ENCODE results near the gene SPACA7.
"Not testable (repeated sequence)": the region's sequence is repeated elsewhere in the genome, so short reads cannot be mapped to it uniquely, and the experiment has no call there.

The SPACA7 gene

GRCh38 chr13:112397108-112397507, 21.0 kb downstream of the SPACA7 start:
- no peak overlapping the region for H3K4me2 ChIP-seq (ENCODE audit: low read depth, low read length, poor library complexity, severe bottlenecking)
- TF ChIP-seq CTCF (conservative IDR thresholded peaks at IDR 0.05; ENCODE audit: low read length) = no peak
- TF ChIP-seq EZH2phosphoT487 (IDR thresholded peaks at IDR 0.05; ENCODE audit: borderline replicate concordance) = no peak
- no peak overlapping the region for H3K9ac ChIP-seq (ENCODE audit: low read depth, low read length, poor library complexity, severe bottlenecking)
- peaks cover 3% of the 10 kb centered on the region; the same call in 1 of the 2 replicates for H3K9me3 ChIP-seq (ENCODE audit: insufficient read depth, low read depth, low read length)
- no peaks in the 10 kb centered on the region for H3K9me2 ChIP-seq (replicated peaks; ENCODE audit: low read depth, low read length)
- no peaks in the 10 kb centered on the region for H3K4me1 ChIP-seq (ENCODE audit: insufficient read depth, low read length, poor library complexity, severe bottlenecking)
- H3K27me3 ChIP-seq (ENCODE audit: insufficient read depth, low read length, poor library complexity, severe bottlenecking) = no peaks in the 10 kb centered on the region
- no peak overlapping the region for H3K4me3 ChIP-seq (ENCODE audit: low read length, poor library complexity, severe bottlenecking)
- H3K36me3 ChIP-seq (ENCODE audit: insufficient read depth, low read length) = no peaks in the 10 kb centered on the region
- H2AFZ ChIP-seq (ENCODE audit: low read length) = no peak overlapping the region
- H3K79me2 ChIP-seq (ENCODE audit: insufficient read depth, low read length) = no peaks in the 10 kb centered on the region
- no peaks in the 10 kb centered on the region for H4K20me1 ChIP-seq (ENCODE audit: insufficient read depth, low read length, poor library complexity, severe bottlenecking)
- no peaks in the 10 kb centered on the region for H3F3A ChIP-seq (ENCODE audit: low read depth)

- H3K9me2 ChIP-seq (replicated peaks; ENCODE audit: low read depth, low read length); H3K9ac ChIP-seq (ENCODE audit: low read depth, low read length, poor library complexity, severe bottlenecking); H3K4me2 ChIP-seq (ENCODE audit: low read depth, low read length, poor library complexity, severe bottlenecking); H3F3A ChIP-seq (ENCODE audit: low read depth); H3K4me1 ChIP-seq (ENCODE audit: insufficient read depth, low read length, poor library complexity, severe bottlenecking); H2AFZ ChIP-seq (ENCODE audit: low read length); H4K20me1 ChIP-seq (ENCODE audit: insufficient read depth, low read length, poor library complexity, severe bottlenecking); H3K27me3 ChIP-seq (ENCODE audit: insufficient read depth, low read length, poor library complexity, severe bottlenecking); H3K36me3 ChIP-seq (ENCODE audit: insufficient read depth, low read length); H3K79me2 ChIP-seq (ENCODE audit: insufficient read depth, low read length); H3K4me3 ChIP-seq (ENCODE audit: low read length, poor library complexity, severe bottlenecking); H3K9me3 ChIP-seq (ENCODE audit: insufficient read depth, low read depth, low read length): not testable (repeated sequence)
Measured at GRCh38 chr13:112398347-112398746, 22.2 kb downstream of the SPACA7 start.

- not testable (repeated sequence) for H3K4me3 ChIP-seq (ENCODE audit: low read length, poor library complexity, severe bottlenecking); H3K9me3 ChIP-seq (ENCODE audit: insufficient read depth, low read depth, low read length); H3K36me3 ChIP-seq (ENCODE audit: insufficient read depth, low read length); H3K79me2 ChIP-seq (ENCODE audit: insufficient read depth, low read length); H3K9me2 ChIP-seq (replicated peaks; ENCODE audit: low read depth, low read length); H3F3A ChIP-seq (ENCODE audit: low read depth); H3K27me3 ChIP-seq (ENCODE audit: insufficient read depth, low read length, poor library complexity, severe bottlenecking); H3K9ac ChIP-seq (ENCODE audit: low read depth, low read length, poor library complexity, severe bottlenecking); H3K4me1 ChIP-seq (ENCODE audit: insufficient read depth, low read length, poor library complexity, severe bottlenecking); H2AFZ ChIP-seq (ENCODE audit: low read length); H3K4me2 ChIP-seq (ENCODE audit: low read depth, low read length, poor library complexity, severe bottlenecking); H4K20me1 ChIP-seq (ENCODE audit: insufficient read depth, low read length, poor library complexity, severe bottlenecking)
Measured at GRCh38 chr13:112409828-112410227, 33.7 kb downstream of the SPACA7 start.

GRCh38 chr13:112416647-112417046, 40.5 kb downstream of the SPACA7 start:
- no peaks in the 10 kb centered on the region for H3K9me2 ChIP-seq (replicated peaks; ENCODE audit: low read depth, low read length)
- TF ChIP-seq CTCF (conservative IDR thresholded peaks at IDR 0.05; ENCODE audit: low read length) (no peak), EZH2phosphoT487 (IDR thresholded peaks at IDR 0.05; ENCODE audit: borderline replicate concordance) (no peak)
- peaks cover 9% of the 10 kb centered on the region; the same call in 1 of the 2 replicates for H3K9me3 ChIP-seq (ENCODE audit: insufficient read depth, low read depth, low read length)

More at GRCh38 chr13:112416647-112417046, 40.5 kb downstream of the SPACA7 start:
- Histone ChIP-seq H3K4me2 (ENCODE audit: low read depth, low read length, poor library complexity, severe bottlenecking) (no peak overlapping the region), H3K9ac (ENCODE audit: low read depth, low read length, poor library complexity, severe bottlenecking) (no peak overlapping the region), H4K20me1 (ENCODE audit: insufficient read depth, low read length, poor library complexity, severe bottlenecking) (no peaks in the 10 kb centered on the region), H3K4me1 (ENCODE audit: insufficient read depth, low read length, poor library complexity, severe bottlenecking) (no peaks in the 10 kb centered on the region), H3K4me3 (ENCODE audit: low read length, poor library complexity, severe bottlenecking) (no peak overlapping the region), H2AFZ (ENCODE audit: low read length) (no peak overlapping the region), H3F3A (ENCODE audit: low read depth) (no peaks in the 10 kb centered on the region), H3K27me3 (ENCODE audit: insufficient read depth, low read length, poor library complexity, severe bottlenecking) (no peaks in the 10 kb centered on the region), H3K79me2 (ENCODE audit: insufficient read depth, low read length) (no peaks in the 10 kb centered on the region), H3K36me3 (ENCODE audit: insufficient read depth, low read length) (no peaks in the 10 kb centered on the region)
